ENCODE measurements around the gene ATP1B3. TPM values are rescaled to one million over a fixed set of nuclear protein-coding genes. Genes with fewer than 3 reads are reported as not detected.
"Not testable (repeated sequence)": the region's sequence is repeated elsewhere in the genome, so short reads cannot be mapped to it uniquely, and the experiment has no call there.

The ATP1B3 gene
- total RNA-seq, 1 donor from 2014 or later: 127 TPM

DNA sequence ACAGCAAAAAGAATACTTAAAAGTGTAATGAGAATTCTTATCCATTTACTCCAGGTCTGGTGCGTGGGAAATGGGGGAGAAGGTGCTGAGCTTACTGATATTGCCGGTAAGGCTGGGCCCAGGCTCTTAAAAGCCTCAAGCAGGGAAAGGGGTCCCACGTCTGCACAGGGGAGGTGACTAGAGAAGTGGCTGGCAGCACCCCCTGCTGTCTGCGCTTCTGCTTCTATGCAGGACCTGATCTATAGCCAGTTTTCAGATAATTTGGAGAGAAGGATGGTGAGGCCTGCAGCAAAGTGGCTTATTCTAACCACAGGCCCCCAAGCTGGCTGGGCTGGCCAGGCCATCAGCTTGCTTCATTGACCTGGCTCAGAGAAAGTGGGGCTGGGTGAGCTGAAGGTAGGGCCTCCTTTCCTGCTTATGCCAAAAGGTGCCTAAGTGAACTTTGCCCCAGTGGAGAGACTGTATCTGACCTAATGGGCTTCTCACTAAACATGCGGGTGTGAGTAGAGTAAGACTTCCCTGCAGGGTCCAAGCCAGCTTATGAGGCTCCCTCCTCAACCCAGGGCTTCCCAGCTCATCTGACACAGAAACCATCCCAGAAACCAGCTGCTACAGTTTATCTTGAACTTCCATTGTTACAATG is 30.9 kb upstream of the ATP1B3 start:
- peaks cover 4% of the 10 kb centered on the region for H3K9me3 Mint-ChIP-seq
- H3K4me3 Mint-ChIP-seq: no peak overlapping the region
- H3K4me1 Mint-ChIP-seq (ENCODE audit: unreplicated experiment): peaks cover 7% of the 10 kb centered on the region
- no peak for DNase-seq (ENCODE audit: extremely low spot score, unreplicated experiment)
- TF ChIP-seq, protein P1, sequence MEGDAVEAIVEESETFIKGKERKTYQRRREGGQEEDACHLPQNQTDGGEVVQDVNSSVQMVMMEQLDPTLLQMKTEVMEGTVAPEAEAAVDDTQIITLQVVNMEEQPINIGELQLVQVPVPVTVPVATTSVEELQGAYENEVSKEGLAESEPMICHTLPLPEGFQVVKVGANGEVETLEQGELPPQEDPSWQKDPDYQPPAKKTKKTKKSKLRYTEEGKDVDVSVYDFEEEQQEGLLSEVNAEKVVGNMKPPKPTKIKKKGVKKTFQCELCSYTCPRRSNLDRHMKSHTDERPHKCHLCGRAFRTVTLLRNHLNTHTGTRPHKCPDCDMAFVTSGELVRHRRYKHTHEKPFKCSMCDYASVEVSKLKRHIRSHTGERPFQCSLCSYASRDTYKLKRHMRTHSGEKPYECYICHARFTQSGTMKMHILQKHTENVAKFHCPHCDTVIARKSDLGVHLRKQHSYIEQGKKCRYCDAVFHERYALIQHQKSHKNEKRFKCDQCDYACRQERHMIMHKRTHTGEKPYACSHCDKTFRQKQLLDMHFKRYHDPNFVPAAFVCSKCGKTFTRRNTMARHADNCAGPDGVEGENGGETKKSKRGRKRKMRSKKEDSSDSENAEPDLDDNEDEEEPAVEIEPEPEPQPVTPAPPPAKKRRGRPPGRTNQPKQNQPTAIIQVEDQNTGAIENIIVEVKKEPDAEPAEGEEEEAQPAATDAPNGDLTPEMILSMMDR (conservative IDR thresholded peaks at IDR 0.05): no peak
- no peaks in the 10 kb centered on the region for H3K27me3 Mint-ChIP-seq
- H3K36me3 Mint-ChIP-seq: no peaks in the 10 kb centered on the region
- H3K27ac Mint-ChIP-seq: no peak overlapping the region

DNA sequence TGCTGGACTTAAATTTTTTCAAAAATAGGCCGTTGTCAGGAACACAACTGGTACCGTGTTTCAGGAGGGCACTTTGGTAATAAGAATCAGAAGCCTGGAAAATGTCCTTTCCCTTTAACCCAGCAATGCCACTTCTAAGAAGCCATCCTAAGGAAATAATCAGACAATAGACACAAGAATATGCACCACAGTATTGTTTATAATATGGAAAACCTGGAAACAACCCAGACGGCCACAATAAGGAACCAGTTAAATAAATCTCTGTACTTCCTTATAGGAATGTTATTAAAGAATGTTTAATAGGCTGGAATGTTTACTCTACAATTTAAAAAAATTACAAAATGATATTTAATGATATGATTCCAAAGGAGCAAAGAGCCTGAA is 30.4 kb upstream of the ATP1B3 start:
- Mint-ChIP-seq H3K4me3 (no peak overlapping the region), H3K9me3 (peaks cover under 1% of the 10 kb centered on the region), H3K27me3 (no peaks in the 10 kb centered on the region), H3K4me1 (ENCODE audit: unreplicated experiment) (peaks cover 2% of the 10 kb centered on the region), H3K27ac (no peak overlapping the region), H3K36me3 (no peaks in the 10 kb centered on the region)
- TF ChIP-seq, protein P1 (conservative IDR thresholded peaks at IDR 0.05): no peak
- no peak for DNase-seq (ENCODE audit: extremely low spot score, unreplicated experiment)

DNA sequence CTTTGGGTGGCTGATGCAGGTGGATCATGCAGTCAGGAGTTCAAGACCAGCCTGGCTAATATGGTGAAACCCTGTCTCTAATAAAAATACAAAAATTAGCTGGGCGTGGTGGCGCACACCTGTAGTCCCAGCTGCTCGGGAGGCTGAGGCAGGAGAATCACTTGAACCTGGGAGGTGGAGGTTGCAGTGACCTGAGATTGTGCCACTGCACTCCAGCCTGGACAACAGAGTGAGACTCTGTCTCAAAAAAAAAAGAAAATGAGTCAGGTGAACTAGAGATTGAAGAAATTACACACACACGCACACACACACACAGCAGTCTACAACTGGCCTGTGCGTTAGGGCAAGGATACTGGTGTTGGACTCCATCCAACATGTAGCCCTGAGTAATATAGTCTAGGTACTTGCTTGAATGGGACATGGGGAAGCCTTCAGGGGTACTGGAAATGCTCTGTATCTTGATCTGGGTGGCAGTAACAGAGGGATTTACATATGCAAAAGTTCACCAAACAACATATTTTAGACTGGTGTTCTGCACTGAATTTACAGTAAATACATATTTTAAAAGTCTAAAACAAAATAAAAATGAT is 28.2 kb upstream of the ATP1B3 start:
- not testable (repeated sequence) for H3K36me3 Mint-ChIP-seq; H3K9me3 Mint-ChIP-seq; H3K4me3 Mint-ChIP-seq; H3K4me1 Mint-ChIP-seq (ENCODE audit: unreplicated experiment); H3K27ac Mint-ChIP-seq; DNase-seq (ENCODE audit: extremely low spot score, unreplicated experiment); H3K27me3 Mint-ChIP-seq

DNA sequence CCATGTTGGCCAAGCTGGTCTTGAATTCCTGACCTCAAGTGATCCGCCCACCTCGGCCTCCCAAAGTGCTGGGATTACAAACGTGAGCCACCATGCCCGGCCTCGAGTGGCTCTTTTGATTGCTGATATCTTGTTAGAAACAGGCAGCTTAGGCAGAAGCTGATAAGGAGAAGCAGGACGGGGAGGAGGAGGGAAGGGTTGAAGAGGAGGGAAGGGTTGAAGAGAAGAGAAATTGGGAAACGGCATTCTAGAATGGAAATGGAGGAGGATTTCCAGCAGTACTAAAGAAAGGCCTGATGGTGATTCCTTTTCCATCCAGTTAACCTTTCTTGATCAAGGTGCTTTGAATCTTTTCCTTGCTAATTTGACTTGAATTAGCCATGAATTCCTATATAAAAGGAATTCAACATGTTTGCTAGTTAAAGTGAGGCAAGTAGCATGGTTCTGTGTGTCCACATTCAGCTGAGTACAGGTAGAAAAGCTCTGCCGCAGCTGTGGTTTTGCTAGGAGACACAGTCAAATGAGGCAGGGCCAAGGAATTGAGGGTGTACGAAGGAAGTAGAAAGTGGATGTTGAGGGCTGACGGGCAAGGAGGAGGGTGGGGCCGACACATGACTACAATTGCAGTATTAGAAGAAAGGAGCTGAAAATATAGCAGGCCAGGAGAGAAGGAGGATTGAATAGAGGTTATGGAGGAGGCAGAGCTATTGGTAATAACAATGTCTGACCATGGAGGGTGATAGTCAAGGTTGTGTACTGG is 27.2 kb upstream of the ATP1B3 start:
- no peaks in the 10 kb centered on the region for H3K9me3 Mint-ChIP-seq
- H3K27ac Mint-ChIP-seq: no peak overlapping the region
- TF ChIP-seq, protein P1 (conservative IDR thresholded peaks at IDR 0.05): no peak
- DNase-seq (ENCODE audit: extremely low spot score, unreplicated experiment): no peak
- no peaks in the 10 kb centered on the region for H3K36me3 Mint-ChIP-seq
- no peaks in the 10 kb centered on the region for H3K27me3 Mint-ChIP-seq
- H3K4me3 Mint-ChIP-seq: no peak overlapping the region
- no peaks in the 10 kb centered on the region for H3K4me1 Mint-ChIP-seq (ENCODE audit: unreplicated experiment)

DNA sequence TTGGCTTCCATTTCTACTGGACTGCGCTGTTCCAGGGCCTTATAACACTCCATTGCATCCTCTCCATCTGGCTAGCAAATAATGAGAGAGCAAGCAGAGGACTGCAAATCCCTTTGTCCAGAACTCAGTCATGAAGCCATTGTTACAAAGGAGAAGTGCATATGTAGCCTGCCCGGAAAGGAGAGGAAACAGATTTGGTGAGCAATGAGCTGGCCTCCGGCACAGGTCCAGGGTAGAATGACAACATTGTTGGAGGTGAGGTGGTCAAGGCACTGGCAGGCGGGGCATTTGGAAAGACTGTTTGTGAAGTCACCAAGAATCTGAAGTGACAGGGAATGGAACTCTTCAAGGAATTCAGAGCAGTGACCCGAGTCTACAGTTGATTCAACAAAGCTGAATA is 25.0 kb upstream of the ATP1B3 start:
- no peak overlapping the region for H3K4me3 Mint-ChIP-seq
- H3K27me3 Mint-ChIP-seq: no peaks in the 10 kb centered on the region
- no peaks in the 10 kb centered on the region for H3K9me3 Mint-ChIP-seq
- TF ChIP-seq, protein P1 (conservative IDR thresholded peaks at IDR 0.05): no peak
- H3K36me3 Mint-ChIP-seq: no peaks in the 10 kb centered on the region
- DNase-seq (ENCODE audit: extremely low spot score, unreplicated experiment): no peak
- no peaks in the 10 kb centered on the region for H3K4me1 Mint-ChIP-seq (ENCODE audit: unreplicated experiment)
- no peak overlapping the region for H3K27ac Mint-ChIP-seq

DNA sequence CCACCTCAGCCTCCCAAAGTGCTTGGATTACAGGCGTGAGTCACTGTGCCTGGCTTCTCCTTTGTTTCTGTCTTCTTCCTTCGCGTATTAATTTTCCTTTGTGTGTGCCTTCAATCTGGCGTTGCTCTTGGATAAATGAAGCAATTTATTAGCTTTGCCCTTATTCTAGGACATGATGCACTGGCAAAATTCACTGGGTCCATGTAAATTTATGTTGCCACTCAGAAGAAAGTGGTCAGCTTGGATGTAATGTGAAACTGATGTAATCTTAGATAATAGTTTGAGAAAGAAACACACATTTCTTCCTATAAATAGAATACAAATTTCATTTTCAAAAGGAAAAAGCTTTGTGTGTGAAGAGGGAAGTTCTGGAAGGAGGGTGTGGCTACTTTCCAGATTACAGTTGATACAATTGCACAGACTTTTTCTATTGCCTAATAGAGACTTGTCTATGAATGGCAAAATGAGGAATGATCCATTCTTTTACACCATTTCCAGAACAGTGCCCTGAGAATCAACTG is 23.3 kb upstream of the ATP1B3 start:
- H3K27me3 Mint-ChIP-seq: no peaks in the 10 kb centered on the region
- no peak overlapping the region for H3K4me3 Mint-ChIP-seq
- no peaks in the 10 kb centered on the region for H3K4me1 Mint-ChIP-seq (ENCODE audit: unreplicated experiment)
- no peaks in the 10 kb centered on the region for H3K9me3 Mint-ChIP-seq
- H3K36me3 Mint-ChIP-seq: no peaks in the 10 kb centered on the region
- H3K27ac Mint-ChIP-seq: no peak overlapping the region
- TF ChIP-seq, protein P1 (conservative IDR thresholded peaks at IDR 0.05): no peak
- no peak for DNase-seq (ENCODE audit: extremely low spot score, unreplicated experiment)
